GM12878 (cell line): ENCODE measurements around the gene SYCN. TPM values are rescaled to one million over a fixed set of nuclear protein-coding genes. Genes with fewer than 3 reads are reported as not detected.

Source experiments
- ATAC-seq: fragments of 200-7000 bp; cut with Tn5 transposase; 3 replicates; pipeline ENCODE4 v1.9.1; 2020; ENCODE audit warnings: mild to moderate bottlenecking, moderate library complexity
- BruUV-seq: library from RNA; stranded (reverse); fragments of 400-500 nt; replicated peaks from 2 replicates; lab custom pipeline; 2021; lab: Mats Ljungman, UMichigan
- CTCF ChIA-PET: fragments of 300-600 bp; sonication (Branson Sonifier 250); formaldehyde crosslinking; extraction: SDS; loops from one replicate; lab custom pipeline; 2021; ENCODE audit warnings: inconsistent platforms; lab: Yijun Ruan, JAX
- POLR2A ChIA-PET: fragments of 350-600 bp; formaldehyde crosslinking; extraction: SDS; loops from one replicate; lab custom pipeline; 2021; ENCODE audit warnings: inconsistent platforms; lab: Charles Lee
- RAD21 ChIA-PET: fragments of 300-600 bp; sonication (Branson Sonifier 250); formaldehyde crosslinking; loops from one replicate; lab custom pipeline; 2023; ENCODE audit warnings: antibody characterized with exemption; ENCODE audit not compliant: unreplicated experiment; lab: Charles Lee
- SMC1A ChIA-PET: fragments of 300-600 bp; sonication (Branson Sonifier 250); formaldehyde crosslinking; loops from one replicate; lab custom pipeline; 2023; ENCODE audit not compliant: unreplicated experiment, uncharacterized antibody; lab: Charles Lee
- DNase-seq: peaks from one replicate; pipeline ENCODE4 v3.0.0-alpha.2; 2011; ENCODE audit warnings: low read depth, low spot score
- FAIRE-seq: peaks from 3 replicates; lab custom pipeline; 2011; peaks lifted over from hg19 to GRCh38; lab: Jason Lieb, UNC
- H2AFZ ChIP-seq: 2 replicates; pipeline ENCODE4 v1.6.0; 2011; ENCODE audit warnings: low read depth, low read length, control low read depth; ENCODE audit not compliant: control insufficient read depth
- H3K27ac ChIP-seq: 2 replicates; pipeline ENCODE4 v1.5.1; 2011; ENCODE audit warnings: control low read depth; ENCODE audit not compliant: control insufficient read depth, insufficient read depth
- H3K27me3 ChIP-seq, 2 experiments: replicated peaks in 1 of 2; 2 replicates each; pipeline versions ENCODE4 v1.6.0 to v1.6.1; 2011; ENCODE audit warnings: low read length in 1 of 2; ENCODE audit not compliant: control insufficient read depth in 2 of 2, insufficient read depth in 2 of 2
- H3K36me3 ChIP-seq, 2 experiments: 2 replicates each; pipeline ENCODE4 v1.5.1; 2011; ENCODE audit warnings: low read length in 1 of 2; ENCODE audit not compliant: control insufficient read depth in 2 of 2, insufficient read depth in 2 of 2
- H3K4me1 ChIP-seq: 2 replicates; pipeline ENCODE4 v1.6.1; 2011; ENCODE audit warnings: mild to moderate bottlenecking, low read length, moderate library complexity, mixed read lengths; ENCODE audit not compliant: control insufficient read depth, insufficient read depth
- H3K4me2 ChIP-seq: 2 replicates; pipeline ENCODE4 v1.6.0; 2011; ENCODE audit warnings: control low read depth; ENCODE audit not compliant: control insufficient read depth, insufficient read depth
- H3K4me3 ChIP-seq: fragments of 200-600 bp; sonication (generic); 2 replicates; pipeline ENCODE4 v1.5.1; 2016
- H3K79me2 ChIP-seq: 2 replicates; pipeline ENCODE4 v1.6.0; 2011; ENCODE audit warnings: low read length; ENCODE audit not compliant: control insufficient read depth, insufficient read depth
- H3K9ac ChIP-seq: 2 replicates; pipeline ENCODE4 v1.8.0; 2011; ENCODE audit warnings: low read length, control low read depth, mixed read lengths; ENCODE audit not compliant: control insufficient read depth, insufficient read depth
- H3K9me3 ChIP-seq: replicated peaks from 3 replicates; pipeline ENCODE4 v1.5.1; 2011; ENCODE audit warnings: mild to moderate bottlenecking, low read length; ENCODE audit not compliant: control insufficient read depth, insufficient read depth
- H4K20me1 ChIP-seq: 2 replicates; pipeline ENCODE4 v1.6.0; 2011; ENCODE audit not compliant: control insufficient read depth, insufficient read depth
- ETV6 ChIP-seq, 2 experiments: fragments of 450-650 bp in 1 of 2; IDR thresholded peaks in 1 of 2; conservative IDR thresholded peaks in 1 of 2; 2 replicates each; pipeline ENCODE4 v1.6.1; 2014; ENCODE audit warnings: antibody characterized with exemption in 1 of 2, borderline replicate concordance in 1 of 2, low read depth in 1 of 2, mild to moderate bottlenecking in 1 of 2, moderate library complexity in 1 of 2
- KAT2A ChIP-seq: conservative IDR thresholded peaks from 2 replicates; pipeline ENCODE4 v1.6.1; 2011; ENCODE audit warnings: low read depth, low read length; ENCODE audit not compliant: control insufficient read depth
- MTA2 ChIP-seq: fragments of 450-650 bp; IDR thresholded peaks from 2 replicates; pipeline ENCODE4 v1.6.1; 2016; ENCODE audit warnings: low read depth, mild to moderate bottlenecking, moderate library complexity
- NFYA ChIP-seq: IDR thresholded peaks from 2 replicates; pipeline ENCODE4 v1.6.1; 2011; ENCODE audit warnings: low read depth, mild to moderate bottlenecking, low read length, improper control_type of control experiment, borderline replicate concordance
- NR2C2 ChIP-seq: IDR thresholded peaks from 2 replicates; pipeline ENCODE4 v1.6.1; 2011; ENCODE audit warnings: borderline replicate concordance, low read depth; ENCODE audit not compliant: control insufficient read depth, insufficient read length
- NRF1 ChIP-seq: conservative IDR thresholded peaks from 2 replicates; pipeline ENCODE4 v1.6.1; 2011; ENCODE audit warnings: mild to moderate bottlenecking, low read depth, low read length, improper control_type of control experiment
- POLR2AphosphoS5 ChIP-seq: IDR thresholded peaks from 2 replicates; pipeline ENCODE4 v1.6.1; 2011; ENCODE audit warnings: mild to moderate bottlenecking, low read length, inconsistent platforms
- SREBF2 ChIP-seq: IDR thresholded peaks from 2 replicates; pipeline ENCODE4 v1.6.1; 2012; ENCODE audit warnings: mild to moderate bottlenecking, low read length
- TCF7 ChIP-seq: IDR thresholded peaks from 2 replicates; pipeline ENCODE4 v1.6.1; 2014; ENCODE audit warnings: antibody characterized with exemption, borderline replicate concordance
- YY1 ChIP-seq: IDR thresholded peaks from 2 replicates; pipeline ENCODE4 v1.6.1; 2011; ENCODE audit warnings: low read depth, mild to moderate bottlenecking, low read length
- WGBS: methylation state at CpG from one replicate; pipeline ENCODE4 v1.1.6; 2016; ENCODE audit warnings: low lambda C conversion rate; ENCODE audit not compliant: insufficient replicate concordance, insufficient coverage; ENCODE audit errors: missing lambda C conversion rate; 5-methylcytosine and 5-hydroxymethylcytosine counted together
- in situ Hi-C: fragments of 300-500 bp; cut with MboI; formaldehyde crosslinking; loops from 9 replicates; pipeline ENCODE4 v1.14.3; 2018; ENCODE audit warnings: mixed read lengths
- intact Hi-C: fragments of 100-400 bp; cut with micrococcal nuclease; formaldehyde crosslinking; loops from one replicate; pipeline ENCODE4 v1.14.2; 2022; ENCODE audit not compliant: unreplicated experiment
- polyA plus RNA-seq, 11 experiments: library from polyadenylated mRNA; depleted of rRNA in 4 of 11; unstranded in 6 of 11; stranded (reverse) in 5 of 11; fragments of >200 nt; fragmentation: Nextera tagmentation in 4 of 11; fragmentation: Illumina TruSeq in 1 of 11; extraction: Ambion mirVana in 4 of 11; extraction: Trizol in 1 of 11; gene quantifications; 1 replicate in 1 of 11; 2 replicates in 10 of 11; pipeline versions ENCODE4 v1.2.1 to v1.2.3, GENCODE V29; 2011 to 2016; ENCODE audit warnings: inconsistent platforms in 2 of 11, missing spikeins in 2 of 11, low read depth in 1 of 11
- total RNA-seq, 4 experiments: library from RNA; depleted of rRNA in 3 of 4; stranded (reverse); fragments of >200 nt in 3 of 4; fragmentation: Illumina TruSeq in 1 of 4; extraction: Trizol in 1 of 4; gene quantifications; 2 replicates each; pipeline versions ENCODE4 v1.2.1 to v1.2.3, GENCODE V29; 2013 to 2021
- TF ChIP-seq, protein P1 (sequence below): IDR thresholded peaks from 2 replicates; pipeline ENCODE4 v1.6.1; 2012; ENCODE audit warnings: low read depth, low read length, improper control_type of control experiment
- TF ChIP-seq, protein P2 (sequence below): fragments of 450-650 bp; formaldehyde crosslinking; IDR thresholded peaks from 2 replicates; pipeline ENCODE4 v1.5.0; 2022; ENCODE audit warnings: mild to moderate bottlenecking, missing genetic modification characterization
- TF ChIP-seq, protein P3 (sequence below): fragments of 150-350 bp; IDR thresholded peaks from 2 replicates; pipeline ENCODE4 v1.6.1; 2016; ENCODE audit warnings: low read depth, low read length

The SYCN gene
- total and polyA plus RNA-seq, 10 of the 15 experiments (the other 5 are each of a cell fraction or from before 2014, with no cell fraction given), result 0.54 TPM; not detected in 9

DNA sequence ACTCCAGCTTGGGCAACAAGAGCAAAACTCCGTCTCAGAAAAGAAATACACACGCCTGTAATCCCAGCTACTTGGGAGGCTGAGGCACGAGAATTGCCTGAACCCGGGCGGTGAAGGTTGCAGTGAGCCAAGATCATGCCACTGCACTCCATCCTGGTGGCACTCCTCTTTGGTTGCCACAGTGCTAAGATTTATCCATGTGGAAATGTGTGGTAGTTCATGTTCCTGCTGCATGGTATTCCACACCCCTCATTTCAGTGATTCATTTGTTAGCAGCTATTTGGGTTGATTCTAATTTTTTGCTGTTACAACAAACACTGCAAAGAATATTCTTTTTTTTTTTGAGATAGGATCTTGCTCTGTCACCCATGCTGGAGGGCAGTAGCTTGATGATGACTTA, 28.6 kb upstream of the SYCN start:
- ChIA-PET SMC1A (no interaction called here), CTCF (no interaction called here), RAD21 (no interaction called here), POLR2A (no interaction called here)
- ATAC-seq (no peak), DNase-seq (no peak), FAIRE-seq (no peak)
- Histone ChIP-seq H3K4me1 (peaks cover 4% of the 10 kb centered on the region), H3K4me3 (no peak overlapping the region), H3K36me3 (no peaks in the 10 kb centered on the region), H4K20me1 (no peaks in the 10 kb centered on the region), H3K27ac (no peak overlapping the region), H3K27me3 (no peaks in the 10 kb centered on the region), H2AFZ (no peak overlapping the region), H3K4me2 (no peak overlapping the region), H3K79me2 (no peaks in the 10 kb centered on the region), H3K9me3 (no peaks in the 10 kb centered on the region), H3K9ac (no peak overlapping the region)
- intact Hi-C loops (no loop called here), in situ Hi-C loops (no loop called here)
- WGBS, result 31% methylated on average over 5 of the region's 5 CpGs
- BruUV-seq, result no TSS peak
- TF ChIP-seq SREBF2 (no peak), MTA2 (no peak), NFYA (no peak), NR2C2 (no peak), POLR2AphosphoS5 (no peak), ETV6 (conservative IDR thresholded peaks at IDR 0.05 in 1 of 2, IDR thresholded peaks at IDR 0.05 in 1 of 2; ENCODE audit: borderline replicate concordance in 1 of 2, low read depth in 1 of 2) (no peak), NRF1 (no peak), YY1 (no peak), TCF7 (no peak), KAT2A (no peak)
- TF ChIP-seq, protein P1, sequence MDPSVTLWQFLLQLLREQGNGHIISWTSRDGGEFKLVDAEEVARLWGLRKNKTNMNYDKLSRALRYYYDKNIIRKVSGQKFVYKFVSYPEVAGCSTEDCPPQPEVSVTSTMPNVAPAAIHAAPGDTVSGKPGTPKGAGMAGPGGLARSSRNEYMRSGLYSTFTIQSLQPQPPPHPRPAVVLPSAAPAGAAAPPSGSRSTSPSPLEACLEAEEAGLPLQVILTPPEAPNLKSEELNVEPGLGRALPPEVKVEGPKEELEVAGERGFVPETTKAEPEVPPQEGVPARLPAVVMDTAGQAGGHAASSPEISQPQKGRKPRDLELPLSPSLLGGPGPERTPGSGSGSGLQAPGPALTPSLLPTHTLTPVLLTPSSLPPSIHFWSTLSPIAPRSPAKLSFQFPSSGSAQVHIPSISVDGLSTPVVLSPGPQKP, result no peak
- TF ChIP-seq, protein P2, sequence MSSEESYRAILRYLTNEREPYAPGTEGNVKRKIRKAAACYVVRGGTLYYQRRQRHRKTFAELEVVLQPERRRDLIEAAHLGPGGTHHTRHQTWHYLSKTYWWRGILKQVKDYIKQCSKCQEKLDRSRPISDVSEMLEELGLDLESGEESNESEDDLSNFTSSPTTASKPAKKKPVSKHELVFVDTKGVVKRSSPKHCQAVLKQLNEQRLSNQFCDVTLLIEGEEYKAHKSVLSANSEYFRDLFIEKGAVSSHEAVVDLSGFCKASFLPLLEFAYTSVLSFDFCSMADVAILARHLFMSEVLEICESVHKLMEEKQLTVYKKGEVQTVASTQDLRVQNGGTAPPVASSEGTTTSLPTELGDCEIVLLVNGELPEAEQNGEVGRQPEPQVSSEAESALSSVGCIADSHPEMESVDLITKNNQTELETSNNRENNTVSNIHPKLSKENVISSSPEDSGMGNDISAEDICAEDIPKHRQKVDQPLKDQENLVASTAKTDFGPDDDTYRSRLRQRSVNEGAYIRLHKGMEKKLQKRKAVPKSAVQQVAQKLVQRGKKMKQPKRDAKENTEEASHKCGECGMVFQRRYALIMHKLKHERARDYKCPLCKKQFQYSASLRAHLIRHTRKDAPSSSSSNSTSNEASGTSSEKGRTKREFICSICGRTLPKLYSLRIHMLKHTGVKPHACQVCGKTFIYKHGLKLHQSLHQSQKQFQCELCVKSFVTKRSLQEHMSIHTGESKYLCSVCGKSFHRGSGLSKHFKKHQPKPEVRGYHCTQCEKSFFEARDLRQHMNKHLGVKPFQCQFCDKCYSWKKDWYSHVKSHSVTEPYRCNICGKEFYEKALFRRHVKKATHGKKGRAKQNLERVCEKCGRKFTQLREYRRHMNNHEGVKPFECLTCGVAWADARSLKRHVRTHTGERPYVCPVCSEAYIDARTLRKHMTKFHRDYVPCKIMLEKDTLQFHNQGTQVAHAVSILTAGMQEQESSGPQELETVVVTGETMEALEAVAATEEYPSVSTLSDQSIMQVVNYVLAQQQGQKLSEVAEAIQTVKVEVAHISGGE (CRISPR knock-in tag), result no peak
- TF ChIP-seq, protein P3, sequence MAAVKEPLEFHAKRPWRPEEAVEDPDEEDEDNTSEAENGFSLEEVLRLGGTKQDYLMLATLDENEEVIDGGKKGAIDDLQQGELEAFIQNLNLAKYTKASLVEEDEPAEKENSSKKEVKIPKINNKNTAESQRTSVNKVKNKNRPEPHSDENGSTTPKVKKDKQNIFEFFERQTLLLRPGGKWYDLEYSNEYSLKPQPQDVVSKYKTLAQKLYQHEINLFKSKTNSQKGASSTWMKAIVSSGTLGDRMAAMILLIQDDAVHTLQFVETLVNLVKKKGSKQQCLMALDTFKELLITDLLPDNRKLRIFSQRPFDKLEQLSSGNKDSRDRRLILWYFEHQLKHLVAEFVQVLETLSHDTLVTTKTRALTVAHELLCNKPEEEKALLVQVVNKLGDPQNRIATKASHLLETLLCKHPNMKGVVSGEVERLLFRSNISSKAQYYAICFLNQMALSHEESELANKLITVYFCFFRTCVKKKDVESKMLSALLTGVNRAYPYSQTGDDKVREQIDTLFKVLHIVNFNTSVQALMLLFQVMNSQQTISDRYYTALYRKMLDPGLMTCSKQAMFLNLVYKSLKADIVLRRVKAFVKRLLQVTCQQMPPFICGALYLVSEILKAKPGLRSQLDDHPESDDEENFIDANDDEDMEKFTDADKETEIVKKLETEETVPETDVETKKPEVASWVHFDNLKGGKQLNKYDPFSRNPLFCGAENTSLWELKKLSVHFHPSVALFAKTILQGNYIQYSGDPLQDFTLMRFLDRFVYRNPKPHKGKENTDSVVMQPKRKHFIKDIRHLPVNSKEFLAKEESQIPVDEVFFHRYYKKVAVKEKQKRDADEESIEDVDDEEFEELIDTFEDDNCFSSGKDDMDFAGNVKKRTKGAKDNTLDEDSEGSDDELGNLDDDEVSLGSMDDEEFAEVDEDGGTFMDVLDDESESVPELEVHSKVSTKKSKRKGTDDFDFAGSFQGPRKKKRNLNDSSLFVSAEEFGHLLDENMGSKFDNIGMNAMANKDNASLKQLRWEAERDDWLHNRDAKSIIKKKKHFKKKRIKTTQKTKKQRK, result no peak
